Testis (tissue), 2 donors: Measurements from ENCODE around the gene ZFYVE28.

Source experiments
- POLR2A ChIP-seq: fragments of 450-650 bp; IDR thresholded peaks from one replicate; pipeline ENCODE4 v1.6.1; 2017; ENCODE audit warnings: antibody characterized with exemption, mild to moderate bottlenecking, moderate library complexity
- TF ChIP-seq, protein P1 (sequence below), 3 experiments: fragments of 450-650 bp in 2 of 3; fragments of 200-600 bp in 1 of 3; sonication (generic) in 1 of 3; IDR thresholded peaks; one replicate each; pipeline ENCODE4 v1.5.1; 2016 to 2019; ENCODE audit warnings: antibody characterized with exemption in 3 of 3, mild to moderate bottlenecking in 2 of 3, moderate library complexity in 1 of 3

DNA sequence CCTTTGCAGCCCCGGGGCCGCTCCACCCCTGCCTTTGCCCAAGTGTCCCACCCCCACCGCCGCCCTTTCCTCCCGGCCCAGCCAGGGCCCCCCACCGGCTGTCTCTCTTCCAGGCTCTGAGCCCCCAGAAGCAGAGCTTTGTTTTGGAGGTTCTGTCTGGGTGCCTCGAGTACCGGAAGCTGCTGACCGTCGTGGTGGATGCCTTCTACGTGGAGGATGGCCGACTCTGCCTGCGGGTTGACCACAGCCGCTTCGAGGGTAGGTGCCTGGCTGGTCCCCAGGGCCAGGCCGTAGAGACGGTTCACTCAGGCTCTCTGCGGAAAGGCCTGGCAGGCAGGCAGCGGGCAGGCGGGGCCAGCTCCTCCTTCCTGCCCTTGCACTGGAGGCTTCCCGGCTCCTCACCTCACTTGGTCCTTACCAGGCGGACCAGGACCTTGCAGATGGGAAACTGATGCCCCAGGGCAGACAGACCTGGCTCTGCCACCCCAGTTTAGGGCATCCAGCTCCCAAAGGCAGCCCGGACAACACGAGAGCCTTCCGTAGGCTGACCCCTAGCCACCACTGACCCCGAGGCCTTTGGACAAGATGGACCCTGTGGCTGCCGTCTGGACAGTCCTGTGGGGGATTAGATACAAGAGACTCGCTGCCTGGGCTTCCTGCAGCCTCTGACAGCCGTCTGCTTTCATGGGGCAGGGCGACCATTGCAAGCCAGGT, 18.5 kb upstream of the ZFYVE28 start:
- TF ChIP-seq, protein P1, sequence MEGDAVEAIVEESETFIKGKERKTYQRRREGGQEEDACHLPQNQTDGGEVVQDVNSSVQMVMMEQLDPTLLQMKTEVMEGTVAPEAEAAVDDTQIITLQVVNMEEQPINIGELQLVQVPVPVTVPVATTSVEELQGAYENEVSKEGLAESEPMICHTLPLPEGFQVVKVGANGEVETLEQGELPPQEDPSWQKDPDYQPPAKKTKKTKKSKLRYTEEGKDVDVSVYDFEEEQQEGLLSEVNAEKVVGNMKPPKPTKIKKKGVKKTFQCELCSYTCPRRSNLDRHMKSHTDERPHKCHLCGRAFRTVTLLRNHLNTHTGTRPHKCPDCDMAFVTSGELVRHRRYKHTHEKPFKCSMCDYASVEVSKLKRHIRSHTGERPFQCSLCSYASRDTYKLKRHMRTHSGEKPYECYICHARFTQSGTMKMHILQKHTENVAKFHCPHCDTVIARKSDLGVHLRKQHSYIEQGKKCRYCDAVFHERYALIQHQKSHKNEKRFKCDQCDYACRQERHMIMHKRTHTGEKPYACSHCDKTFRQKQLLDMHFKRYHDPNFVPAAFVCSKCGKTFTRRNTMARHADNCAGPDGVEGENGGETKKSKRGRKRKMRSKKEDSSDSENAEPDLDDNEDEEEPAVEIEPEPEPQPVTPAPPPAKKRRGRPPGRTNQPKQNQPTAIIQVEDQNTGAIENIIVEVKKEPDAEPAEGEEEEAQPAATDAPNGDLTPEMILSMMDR (IDR thresholded peaks at IDR 0.05) = no peak
- TF ChIP-seq POLR2A = no peak
